ENCODE results near the gene RAP1GAP2. TPM values are rescaled to one million over a fixed set of nuclear protein-coding genes. Genes with fewer than 3 reads are reported as not detected.

RAP1GAP2 gene
- total RNA-seq, 1 donor from 2014 or later, result 30.4 TPM

DNA sequence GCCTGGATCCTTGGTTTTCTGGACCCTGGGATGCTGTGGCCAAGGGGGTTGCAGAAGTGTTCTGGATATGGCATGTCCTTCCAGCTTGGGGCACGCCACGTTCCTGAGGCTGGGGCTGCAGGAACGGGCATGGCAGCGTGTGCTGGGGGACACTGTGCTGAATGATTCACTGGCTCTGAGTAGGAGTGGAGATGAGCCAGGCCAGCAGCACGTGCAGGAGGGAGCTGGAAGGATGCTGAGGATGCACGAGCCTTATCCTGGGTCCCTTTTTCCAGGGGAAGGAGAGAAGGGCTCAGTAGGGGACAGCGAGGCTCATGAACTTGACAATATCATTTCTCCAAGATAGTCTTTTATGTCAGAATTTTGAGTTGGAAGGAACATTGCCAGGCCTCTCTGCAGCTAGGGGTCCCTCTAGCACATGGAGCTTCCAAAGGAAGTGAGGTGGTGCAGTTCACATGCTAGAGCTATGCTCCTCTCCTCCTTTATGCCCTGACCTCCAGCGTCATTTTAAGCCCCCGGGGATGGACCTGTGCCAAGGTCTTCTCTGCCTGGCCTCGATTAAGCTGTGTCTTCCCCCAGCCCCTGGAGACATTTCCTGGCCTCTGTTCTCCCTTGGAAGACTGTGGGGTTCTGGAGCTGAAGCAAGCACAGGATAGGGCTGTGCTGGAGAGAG lies 141.2 kb downstream of the RAP1GAP2 start:
- H3K4me3 ChIP-seq (ENCODE audit: low read depth, low read length), result no peak overlapping the region
- peak; percentile 33 for TF ChIP-seq CTCF (conservative IDR thresholded peaks at IDR 0.05; ENCODE audit: low read depth, low read length)
- DNase-seq (ENCODE audit: low read depth), result no peak

DNA sequence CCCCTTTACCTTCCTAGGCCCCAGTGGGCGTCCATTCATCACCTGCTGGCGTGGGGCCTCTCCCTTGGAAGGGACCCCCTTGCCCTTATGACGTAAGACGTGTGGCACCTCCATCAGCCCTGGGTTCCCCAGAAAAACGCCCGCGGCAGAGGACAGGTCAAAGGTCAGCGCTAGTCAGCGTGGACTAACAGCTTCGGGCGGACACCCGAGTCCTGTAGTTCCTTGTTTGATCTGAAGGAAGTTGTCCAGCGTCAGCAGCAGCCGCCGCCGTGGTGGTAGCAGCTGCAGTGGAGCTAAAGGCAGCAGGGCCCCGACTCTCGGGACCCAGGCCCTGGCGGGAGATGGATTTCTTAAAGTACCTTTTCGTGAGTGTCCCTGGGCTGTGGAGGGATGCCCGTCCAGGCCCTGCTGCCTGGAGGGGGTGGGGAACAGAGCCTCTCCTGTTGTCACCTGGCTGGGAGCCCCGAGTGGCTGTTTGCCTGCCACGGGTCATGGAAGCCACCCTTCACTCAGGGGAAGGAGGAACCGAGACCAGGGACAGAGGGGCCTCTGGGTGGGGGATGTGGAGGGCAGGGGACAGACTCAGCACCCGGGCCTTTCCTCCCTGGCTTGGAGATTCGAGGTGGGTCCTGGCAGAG lies 143.6 kb downstream of the RAP1GAP2 start:
- no peak overlapping the region for H3K4me3 ChIP-seq (ENCODE audit: low read depth, low read length)

DNA sequence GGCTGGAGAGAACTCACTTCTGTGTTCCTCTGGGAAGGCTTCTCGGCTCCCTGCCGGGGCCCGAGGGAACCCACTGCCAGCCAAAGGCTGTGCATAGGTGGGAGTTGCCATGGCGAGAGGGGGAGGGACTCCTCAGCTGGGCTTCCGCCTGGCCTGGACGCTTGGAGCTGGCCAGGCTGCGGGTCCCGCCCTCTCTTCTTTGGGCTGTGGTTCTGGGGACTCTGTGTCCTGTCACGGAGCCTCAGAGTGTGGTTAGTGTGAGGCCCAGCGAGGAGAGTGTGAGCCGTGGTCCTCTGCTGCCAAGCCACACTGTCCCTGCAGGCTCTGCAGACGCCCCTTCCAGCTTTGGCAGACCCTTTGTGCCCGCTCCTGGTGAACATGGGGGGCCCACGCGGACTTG lies 144.1 kb downstream of the RAP1GAP2 start:
- DNase-seq (ENCODE audit: low read depth), result no peak
- H3K4me3 ChIP-seq (ENCODE audit: low read depth, low read length), result no peak overlapping the region
- TF ChIP-seq CTCF (conservative IDR thresholded peaks at IDR 0.05; ENCODE audit: low read depth, low read length), result no peak

More for the DNA sequence above, 143.6 kb downstream of the RAP1GAP2 start:
- TF ChIP-seq CTCF (conservative IDR thresholded peaks at IDR 0.05; ENCODE audit: low read depth, low read length), result no peak
- no peak for DNase-seq (ENCODE audit: low read depth)

DNA sequence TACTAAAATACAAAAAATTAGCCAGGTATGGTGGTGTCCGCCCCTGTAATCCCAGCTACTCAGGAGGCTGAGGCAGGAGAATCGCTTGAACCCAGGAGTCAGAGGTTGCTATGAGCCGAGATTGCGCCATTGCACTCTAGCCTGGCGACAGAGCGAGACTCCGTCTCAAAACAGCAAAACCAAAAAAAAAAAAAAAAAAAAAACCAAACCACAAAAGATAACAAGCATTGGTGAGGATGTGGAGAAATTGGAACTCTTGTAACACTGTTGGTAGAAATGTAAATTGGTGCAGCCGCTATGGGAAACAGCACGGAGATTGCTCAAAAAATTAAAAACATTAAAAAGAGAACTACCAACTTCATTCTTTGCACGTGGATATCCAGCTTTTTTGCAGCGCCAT lies 147.7 kb downstream of the RAP1GAP2 start:
- no peak for TF ChIP-seq CTCF (conservative IDR thresholded peaks at IDR 0.05; ENCODE audit: low read depth, low read length)
- H3K4me3 ChIP-seq (ENCODE audit: low read depth, low read length), result no peak overlapping the region
- DNase-seq (ENCODE audit: low read depth), result no peak

- H3K4me3 ChIP-seq (ENCODE audit: low read depth, low read length), result no peak overlapping the region
- no peak for TF ChIP-seq CTCF (conservative IDR thresholded peaks at IDR 0.05; ENCODE audit: low read depth, low read length)
- no peak for DNase-seq (ENCODE audit: low read depth)
Observed at GRCh38 chr17:2945299-2945698, 149.1 kb downstream of the RAP1GAP2 start.

- H3K4me3 ChIP-seq (ENCODE audit: low read depth, low read length), result no peak overlapping the region
- TF ChIP-seq CTCF (conservative IDR thresholded peaks at IDR 0.05; ENCODE audit: low read depth, low read length), result no peak
Observed at GRCh38 chr17:2946144-2946543, 149.9 kb downstream of the RAP1GAP2 start.

DNA sequence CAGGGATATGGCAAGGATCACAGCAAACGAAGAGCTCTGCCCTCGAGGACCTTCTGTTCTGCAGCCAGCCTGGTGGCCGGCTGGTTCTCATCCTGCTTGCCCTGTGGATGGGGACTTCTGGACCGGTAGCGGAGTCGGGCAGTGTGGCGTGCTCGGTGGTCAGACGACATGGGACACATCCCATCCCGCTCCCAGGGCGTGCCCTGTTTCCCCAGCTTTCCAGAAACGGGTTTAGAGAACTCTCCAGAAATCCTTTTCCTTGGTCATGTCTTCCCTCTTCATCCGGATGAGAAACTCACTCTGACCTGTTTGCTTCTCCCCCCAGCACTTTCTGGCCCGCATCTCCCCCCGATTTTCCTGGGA lies 151.3 kb downstream of the RAP1GAP2 start:
- DNase-seq (ENCODE audit: low read depth), result no peak
- no peak for TF ChIP-seq CTCF (conservative IDR thresholded peaks at IDR 0.05; ENCODE audit: low read depth, low read length)

More at GRCh38 chr17:2946144-2946543, 149.9 kb downstream of the RAP1GAP2 start:
- no peak for DNase-seq (ENCODE audit: low read depth)

More for the DNA sequence above, 151.3 kb downstream of the RAP1GAP2 start:
- no peak overlapping the region for H3K4me3 ChIP-seq (ENCODE audit: low read depth, low read length)
